IMR-90 (cell line): Measurements from ENCODE around the gene MSI2. TPM values are rescaled to one million over a fixed set of nuclear protein-coding genes. Genes with fewer than 3 reads are reported as not detected.

ENCODE experiments used
- ATAC-seq: fragments of 200-7000 bp; cut with Tn5 transposase; 2 replicates; pipeline ENCODE4 v1.9.1; 2020; ENCODE audit warnings: low read depth, mild to moderate bottlenecking, moderate library complexity
- BruUV-seq: library from RNA; stranded (reverse); fragments of 400-500 nt; replicated peaks from 2 replicates; lab custom pipeline; 2021; lab: Mats Ljungman, UMichigan
- CTCF ChIA-PET: fragments of 300-600 bp; formaldehyde crosslinking; extraction: SDS; loops from one replicate; lab custom pipeline; 2021; ENCODE audit warnings: antibody characterized with exemption; lab: Yijun Ruan, JAX
- POLR2A ChIA-PET: fragments of 300-600 bp; sonication (Branson Sonifier 250); formaldehyde crosslinking; loops from one replicate; lab custom pipeline; 2022; ENCODE audit warnings: antibody characterized with exemption; ENCODE audit not compliant: unreplicated experiment; lab: Charles Lee
- DNase-seq: peaks from one replicate; pipeline ENCODE4 v3.0.0; 2013
- H2AFZ ChIP-seq: replicated peaks from 2 replicates; pipeline ENCODE3; 2013; ENCODE audit warnings: low read length, mild to moderate bottlenecking; ENCODE audit not compliant: poor library complexity
- H2AK5ac ChIP-seq: 2 replicates; pipeline ENCODE4 v1.6.1; 2013; ENCODE audit warnings: low read depth, low read length, inconsistent platforms
- H2AK9ac ChIP-seq: replicated peaks from 2 replicates; pipeline ENCODE3; 2013; ENCODE audit warnings: mild to moderate bottlenecking, low read depth, low read length, moderate library complexity; ENCODE audit not compliant: poor library complexity
- H2BK120ac ChIP-seq: 2 replicates; pipeline ENCODE4 v1.6.1; 2013; ENCODE audit warnings: low read depth, low read length, inconsistent platforms
- H2BK15ac ChIP-seq: 3 replicates; pipeline ENCODE4 v1.6.1; 2013; ENCODE audit warnings: low read depth, low read length, inconsistent platforms
- H2BK20ac ChIP-seq: 2 replicates; pipeline ENCODE4 v1.6.1; 2013; ENCODE audit warnings: low read depth, mild to moderate bottlenecking, inconsistent platforms, low read length, moderate library complexity
- H2BK5ac ChIP-seq: 2 replicates; pipeline ENCODE4 v1.6.1; 2013; ENCODE audit warnings: mild to moderate bottlenecking, low read depth, low read length, inconsistent platforms; ENCODE audit not compliant: poor library complexity, severe bottlenecking
- H3K14ac ChIP-seq: replicated peaks from 2 replicates; pipeline ENCODE4 v1.6.1; 2013; ENCODE audit warnings: low read depth, low read length, inconsistent platforms
- H3K18ac ChIP-seq: 2 replicates; pipeline ENCODE4 v1.6.1; 2013; ENCODE audit warnings: low read depth, low read length, control low read depth
- H3K23ac ChIP-seq: 2 replicates; pipeline ENCODE4 v1.6.1; 2013; ENCODE audit warnings: low read depth, low read length, inconsistent platforms
- H3K27ac ChIP-seq: 2 replicates; pipeline ENCODE4 v1.5.1; 2013; ENCODE audit warnings: mild to moderate bottlenecking, control low read depth, low read length; ENCODE audit not compliant: insufficient read depth
- H3K27me3 ChIP-seq: 2 replicates; pipeline ENCODE4 v1.6.1; 2013; ENCODE audit warnings: low read length; ENCODE audit not compliant: control insufficient read depth, insufficient read depth
- H3K36me3 ChIP-seq: 2 replicates; pipeline ENCODE4 v1.6.1; 2013; ENCODE audit warnings: low read length, mixed read lengths; ENCODE audit not compliant: control insufficient read depth, insufficient read depth
- H3K4ac ChIP-seq: 2 replicates; pipeline ENCODE4 v1.6.1; 2013; ENCODE audit warnings: low read depth, low read length, inconsistent platforms
- H3K4me1 ChIP-seq: 2 replicates; pipeline ENCODE4 v1.6.1; 2013; ENCODE audit warnings: low read length, mixed read lengths; ENCODE audit not compliant: control insufficient read depth, insufficient read depth
- H3K4me2 ChIP-seq: 2 replicates; pipeline ENCODE4 v1.6.1; 2013; ENCODE audit warnings: low read depth, mild to moderate bottlenecking, control low read depth, low read length, moderate library complexity
- H3K4me3 ChIP-seq: 2 replicates; pipeline ENCODE4 v1.5.1; 2013; ENCODE audit warnings: low read depth, mild to moderate bottlenecking, control low read depth, low read length, moderate library complexity; ENCODE audit not compliant: insufficient read depth
- H3K56ac ChIP-seq: 2 replicates; pipeline ENCODE4 v1.6.1; 2013; ENCODE audit warnings: low read length, inconsistent platforms; ENCODE audit not compliant: insufficient read depth; ENCODE audit errors: extremely low read depth
- H3K79me1 ChIP-seq, 2 experiments: 2 replicates each; pipeline ENCODE4 v1.6.1; 2013; ENCODE audit warnings: low read length in 2 of 2, inconsistent platforms in 1 of 2, low read depth in 1 of 2
- H3K9ac ChIP-seq: 2 replicates; pipeline ENCODE4 v1.6.1; 2013; ENCODE audit warnings: low read depth, low read length, control low read depth
- H3K9me1 ChIP-seq: 2 replicates; pipeline ENCODE4 v1.6.1; 2013; ENCODE audit warnings: low read length, inconsistent platforms; ENCODE audit not compliant: insufficient read depth
- H3K9me3 ChIP-seq: 2 replicates; pipeline ENCODE4 v1.6.1; 2013; ENCODE audit warnings: low read length; ENCODE audit not compliant: control insufficient read depth, insufficient read depth
- H4K20me1 ChIP-seq: 2 replicates; pipeline ENCODE4 v1.6.1; 2013; ENCODE audit warnings: low read length, inconsistent platforms; ENCODE audit not compliant: insufficient read depth
- H4K5ac ChIP-seq: 2 replicates; pipeline ENCODE4 v1.6.1; 2013; ENCODE audit warnings: mild to moderate bottlenecking, low read depth, low read length, control low read depth
- H4K8ac ChIP-seq, 2 experiments: 2 replicates each; pipeline ENCODE4 v1.6.1; 2013; ENCODE audit warnings: low read depth in 2 of 2, low read length in 2 of 2, control low read depth in 1 of 2, inconsistent platforms in 1 of 2
- H4K91ac ChIP-seq: 2 replicates; pipeline ENCODE4 v1.6.1; 2013; ENCODE audit warnings: low read depth, low read length, inconsistent platforms; ENCODE audit not compliant: insufficient read depth
- BHLHE40 ChIP-seq: fragments of 150-350 bp; IDR thresholded peaks from 2 replicates; pipeline ENCODE4 v1.6.1; 2016; ENCODE audit warnings: mild to moderate bottlenecking, low read depth, low read length
- CHD1 ChIP-seq: IDR thresholded peaks from 2 replicates; pipeline ENCODE4 v1.6.1; 2012; ENCODE audit warnings: low read depth, low read length, improper control_type of control experiment
- ELK1 ChIP-seq: fragments of 150-350 bp; IDR thresholded peaks from 2 replicates; pipeline ENCODE4 v1.6.1; 2016; ENCODE audit warnings: low read depth, mild to moderate bottlenecking, low read length, moderate library complexity, borderline replicate concordance
- FOS ChIP-seq: fragments of 150-350 bp; IDR thresholded peaks from 2 replicates; pipeline ENCODE4 v1.6.1; 2016; ENCODE audit warnings: low read depth, low read length
- MXI1 ChIP-seq: IDR thresholded peaks from 2 replicates; pipeline ENCODE4 v1.6.1; 2012; ENCODE audit warnings: low read depth, mild to moderate bottlenecking, low read length, moderate library complexity, borderline replicate concordance
- WGBS, 2 experiments: methylation state at CpG; one replicate each; pipeline versions ENCODE4 v1.1.5 to v1.1.7; 2013; ENCODE audit warnings: missing lambda C conversion rate in 2 of 2; ENCODE audit not compliant: insufficient read length in 1 of 2; ENCODE audit errors: extremely low coverage in 2 of 2; 5-methylcytosine and 5-hydroxymethylcytosine counted together
- dilution Hi-C: fragments of 300-500 bp; cut with HindIII; formaldehyde crosslinking; loops from one replicate; pipeline ENCODE4 v1.14.3; 2018; ENCODE audit warnings: low sequenced_read_pairs; ENCODE audit not compliant: unreplicated experiment
- in situ Hi-C: fragments of 300-500 bp; cut with MboI; formaldehyde crosslinking; loops from 3 replicates; pipeline ENCODE4 v1.14.3; 2019; ENCODE audit warnings: low sequenced_read_pairs, inconsistent platforms, mixed read lengths
- intact Hi-C: fragments of 100-400 bp; cut with micrococcal nuclease; formaldehyde crosslinking; loops from 2 replicates; pipeline ENCODE4 v1.10.0; 2022
- polyA plus RNA-seq, 3 experiments: library from polyadenylated mRNA; depleted of rRNA; stranded (reverse); fragments of >200 nt; gene quantifications; 2 replicates each; pipeline ENCODE4 v1.2.3, GENCODE V29; 2012; ENCODE audit warnings: low replicate concordance in 1 of 3
- total RNA-seq: library from RNA; depleted of rRNA; stranded (reverse); fragments of >200 nt; gene quantifications from 2 replicates; pipeline ENCODE4 v1.2.3, GENCODE V29; 2012

Gene MSI2
- total and polyA plus RNA-seq, 2 of the 4 experiments (the other 2 are of a cell fraction), result 13.0 to 16.0 TPM

- in situ Hi-C loops, result loop anchor here (10.0 kb wide), 1 partner anchor 149 kb away; the partner anchor contains the start of gene CCDC182
- H4K5ac ChIP-seq, result no peak overlapping the region
- no peak for DNase-seq
Measured at GRCh38 chr17:57595947-57596695, 339.8 kb downstream of the MSI2 start.

More at GRCh38 chr17:57595947-57596695, 339.8 kb downstream of the MSI2 start:
- Histone ChIP-seq H2AK9ac (no peak overlapping the region), H3K4ac (no peak overlapping the region), H3K23ac (no peak overlapping the region), H2AK5ac (no peak overlapping the region), H3K27me3 (no peaks in the 10 kb centered on the region), H3K36me3 (no peaks in the 10 kb centered on the region), H3K14ac (no peak overlapping the region), H3K79me1 (no peaks in the 10 kb centered on the region), H3K4me2 (no peak overlapping the region), H3K18ac (no peak overlapping the region), H3K27ac (no peak overlapping the region), H3K4me1 (no peaks in the 10 kb centered on the region), H3K4me3 (no peak overlapping the region), H2BK20ac (no peak overlapping the region), H2BK15ac (no peak overlapping the region), H3K9me1 (no peaks in the 10 kb centered on the region; the same call in 1 of the 2 replicates), H3K9ac (no peak overlapping the region), H4K8ac (no peak overlapping the region), H2BK120ac (no peak overlapping the region), H3K56ac (no peak overlapping the region), H2AFZ (no peak overlapping the region), H4K91ac (no peak overlapping the region), H2BK5ac (no peak overlapping the region), H4K20me1 (no peaks in the 10 kb centered on the region), H3K9me3 (peaks cover 3% of the 10 kb centered on the region)
- no peak for TF ChIP-seq FOS
- no peak for TF ChIP-seq MXI1
- no peak for TF ChIP-seq ELK1
- TF ChIP-seq BHLHE40, result no peak
- no peak for TF ChIP-seq CHD1
- no TSS peak for BruUV-seq
- intact Hi-C loops (loop anchor here (2.0 to 10.0 kb wide), 4 partner anchors 339 to 516 kb away; partner anchors contain the start of gene MSI2), dilution Hi-C loops (no loop called here)
- no peak for ATAC-seq
- POLR2A ChIA-PET, result no interaction called here
- CTCF ChIA-PET, result interaction anchor here (2.2 to 2.5 kb wide), 2 partner anchors 76 to 353 kb away, joined by 10 to 17 read pairs; no protein-coding TSS in a partner anchor
- 60% methylated on average over 6 of the region's 27 CpGs; no CpG with 5 or more reads in 1 of the 2 experiments for WGBS, 2 experiments
